Gastroesophageal sphincter (tissue), 4 donors: ENCODE measurements around the gene CDH1. TPM values are rescaled to one million over a fixed set of nuclear protein-coding genes. Genes with fewer than 3 reads are reported as not detected.

ENCODE experiments used
- ATAC-seq: fragments of 150-250 bp; one replicate; pipeline ENCODE4 v1.9.1; 2016; ENCODE audit warnings: mild to moderate bottlenecking, moderate library complexity
- H3K27ac ChIP-seq, 4 donors: fragments of 200-600 bp; sonication (generic) in 3 of 4; 1 replicate in 3 of 4; 2 replicates in 1 of 4; pipeline ENCODE4 v1.5.1; 2016 to 2019
- H3K27me3 ChIP-seq: fragments of 200-600 bp; sonication (generic); one replicate; pipeline ENCODE4 v1.5.1; 2019
- H3K36me3 ChIP-seq, 2 donors: fragments of 200-600 bp; sonication (generic); one replicate each; pipeline ENCODE4 v1.5.1; 2019; ENCODE audit warnings: control low read depth in 1 of 2
- H3K4me1 ChIP-seq, 3 donors: fragments of 200-600 bp; sonication (generic); 1 replicate in 2 of 3; 2 replicates in 1 of 3; pipeline ENCODE4 v1.5.1; 2016 to 2019; ENCODE audit warnings: control low read depth in 2 of 3
- H3K4me3 ChIP-seq, 2 donors: fragments of 200-600 bp; sonication (generic); one replicate each; pipeline ENCODE4 v1.5.1; 2019; ENCODE audit warnings: mild to moderate bottlenecking in 1 of 2, moderate library complexity in 1 of 2
- H3K9me3 ChIP-seq, 3 donors: fragments of 200-600 bp; sonication (generic); one replicate each; pipeline ENCODE4 v1.5.1; 2017 to 2019; ENCODE audit warnings: control low read depth in 2 of 3
- CTCF ChIP-seq, 4 experiments: fragments of 200-600 bp in 2 of 4; fragments of 450-650 bp in 2 of 4; sonication (generic) in 1 of 4; IDR thresholded peaks; one replicate each; pipeline ENCODE4 v1.5.1; 2017 to 2019; ENCODE audit warnings: antibody characterized with exemption in 4 of 4, mild to moderate bottlenecking in 2 of 4, moderate library complexity in 2 of 4
- EP300 ChIP-seq: sonication (generic); formaldehyde crosslinking; IDR thresholded peaks from one replicate; pipeline ENCODE4 v1.6.1; 2017; ENCODE audit warnings: antibody characterized with exemption, mild to moderate bottlenecking
- POLR2A ChIP-seq, 2 donors: fragments of 450-650 bp; IDR thresholded peaks; one replicate each; pipeline ENCODE4 v1.6.1; 2017; ENCODE audit warnings: antibody characterized with exemption in 2 of 2, mild to moderate bottlenecking in 2 of 2, moderate library complexity in 1 of 2
- POLR2AphosphoS5 ChIP-seq: sonication (generic); formaldehyde crosslinking; IDR thresholded peaks from one replicate; pipeline ENCODE4 v1.6.1; 2017; ENCODE audit warnings: antibody characterized with exemption
- WGBS, 2 donors: methylation state at CpG; one replicate each; pipeline ENCODE4 v1.1.5; 2018; ENCODE audit warnings: low coverage in 1 of 2; 5-methylcytosine and 5-hydroxymethylcytosine counted together
- total RNA-seq, 4 donors: library from RNA; depleted of rRNA; stranded (reverse); fragments of >200 nt; gene quantifications; one replicate each; pipeline ENCODE4 v1.1.0, GENCODE V29; 2016

CDH1 gene
- total RNA-seq, result 10 to 100 TPM in 1 of 4 donors, 1 to 10 TPM in 1, under 1 TPM in 2; 0.13 to 12.0 (median 1.2) TPM

- peaks cover 0 to 18% (median 4%) of the 10 kb centered on the region in 3 donors for H3K4me1 ChIP-seq
- peaks cover 49% of the 10 kb centered on the region for H3K27me3 ChIP-seq
- H3K9me3 ChIP-seq, result no peaks in the 10 kb centered on the region
- H3K4me3 ChIP-seq, result peak within 1 kb of the TSS in 1 of 2 donors; percentile 32
- WGBS, 2 donors, result 40% methylated on average over 1 of the region's 63 CpGs; no CpG with 5 or more reads in 1 of the 2 donors
- no peak for ATAC-seq
- H3K27ac ChIP-seq, result no peak within 1 kb of the TSS
- TF ChIP-seq CTCF (IDR thresholded peaks at IDR 0.05) (no peak), POLR2AphosphoS5 (no peak), POLR2A (IDR thresholded peaks at IDR 0.05) (no peak), EP300 (no peak)
- no peaks in the 10 kb centered on the region for H3K36me3 ChIP-seq
Measured at GRCh38 chr16:68737046-68737729, at the start of gene CDH1. Gene CDH1 (plus strand): TSS chr16:68737292. CDS start chr16:68737416, 124 bp downstream.

- Histone ChIP-seq H3K9me3 (no peaks in the 10 kb centered on the region), H3K27ac (no peak overlapping the region), H3K4me1 (no peaks in the 10 kb centered on the region), H3K27me3 (no peaks in the 10 kb centered on the region), H3K36me3 (no peaks in the 10 kb centered on the region), H3K4me3 (no peak overlapping the region)
- WGBS, 2 donors, result 68 to 81% methylated on average over 3 to 4 of the region's 5 CpGs
- TF ChIP-seq POLR2A (IDR thresholded peaks at IDR 0.05) (no peak), CTCF (IDR thresholded peaks at IDR 0.05) (no peak), EP300 (no peak), POLR2AphosphoS5 (no peak)
- no peak for ATAC-seq
Measured at GRCh38 chr16:68689921-68690320, 47.2 kb upstream of the CDH1 start.

- ATAC-seq, result no peak
- no peaks in the 10 kb centered on the region for H3K27me3 ChIP-seq
- no peaks in the 10 kb centered on the region for H3K9me3 ChIP-seq
- H3K4me3 ChIP-seq, result no peak overlapping the region
- no peak overlapping the region for H3K27ac ChIP-seq
- no peaks in the 10 kb centered on the region for H3K36me3 ChIP-seq
- 22 to 100% methylated on average over 1 of the region's 11 CpGs for WGBS, 2 donors
- H3K4me1 ChIP-seq, result no peaks in the 10 kb centered on the region
- TF ChIP-seq POLR2AphosphoS5 (no peak), EP300 (no peak), CTCF (IDR thresholded peaks at IDR 0.05) (no peak)
Measured at GRCh38 chr16:68695575-68695974, 41.5 kb upstream of the CDH1 start.

GRCh38 chr16:68696514-68696913, 40.6 kb upstream of the CDH1 start:
- no peak overlapping the region for H3K27ac ChIP-seq
- no peak for ATAC-seq
- H3K27me3 ChIP-seq, result no peaks in the 10 kb centered on the region
- H3K36me3 ChIP-seq, result no peaks in the 10 kb centered on the region
- no peaks in the 10 kb centered on the region for H3K9me3 ChIP-seq
- H3K4me1 ChIP-seq, result no peaks in the 10 kb centered on the region
- TF ChIP-seq POLR2A (IDR thresholded peaks at IDR 0.05) (no peak), CTCF (IDR thresholded peaks at IDR 0.05) (no peak), POLR2AphosphoS5 (no peak), EP300 (no peak)
- WGBS, 2 donors, result 87% methylated on average over 8 of the region's 8 CpGs; no CpG with 5 or more reads in 1 of the 2 donors
- H3K4me3 ChIP-seq, result no peak overlapping the region

GRCh38 chr16:68698091-68698490, 39.0 kb upstream of the CDH1 start:
- Histone ChIP-seq H3K27me3 (no peaks in the 10 kb centered on the region), H3K4me3 (no peak overlapping the region), H3K9me3 (no peaks in the 10 kb centered on the region), H3K4me1 (no peaks in the 10 kb centered on the region), H3K36me3 (no peaks in the 10 kb centered on the region), H3K27ac (no peak overlapping the region)
- TF ChIP-seq CTCF (IDR thresholded peaks at IDR 0.05) (no peak), POLR2AphosphoS5 (no peak), POLR2A (IDR thresholded peaks at IDR 0.05) (no peak), EP300 (no peak)
- 78% methylated on average over 10 of the region's 23 CpGs; no CpG with 5 or more reads in 1 of the 2 donors for WGBS, 2 donors
- ATAC-seq, result no peak
